Activated CD4-positive, CD25-positive, alpha-beta regulatory T cell treated with anti-CD3 and anti-CD28 coated beads, Interleukin-2, amount 50 U/mL, for 24 hours (primary cell): ENCODE measurements around the gene YTHDF2.
"Not testable (repeated sequence)": the region's sequence is repeated elsewhere in the genome, so short reads cannot be mapped to it uniquely, and the experiment has no call there.

Experiments
- ATAC-seq, 2 donors: fragments of 150-1000 bp; cut with Tn5 transposase; one replicate each; pipeline ENCODE4 v1.10.0; 2021; ENCODE audit warnings: mild to moderate bottlenecking in 1 of 2, moderate library complexity in 1 of 2

The YTHDF2 gene

GRCh38 chr1:28736450-28737306 lies at the start of gene YTHDF2:
TSS of gene YTHDF2 (plus strand) at chr1:28736940. CDS start at chr1:28737121, 181 bp downstream.
- peak; percentile 95 to 98 for ATAC-seq

- not testable (repeated sequence) for ATAC-seq
Measured at GRCh38 chr1:28691627-28692026, 45.1 kb upstream of the YTHDF2 start.

GRCh38 chr1:28703629-28704028 lies 33.1 kb upstream of the YTHDF2 start:
- ATAC-seq: no peak

GRCh38 chr1:28716336-28716735 lies 20.4 kb upstream of the YTHDF2 start:
- ATAC-seq: no peak

- ATAC-seq: no peak
Measured at GRCh38 chr1:28718166-28718565, 18.6 kb upstream of the YTHDF2 start.

- no peak for ATAC-seq
Measured at GRCh38 chr1:28718586-28719331, 18.0 kb upstream of the YTHDF2 start.

GRCh38 chr1:28719332-28719619 lies 17.5 kb upstream of the YTHDF2 start:
- ATAC-seq: no peak

- no peak for ATAC-seq
Measured at GRCh38 chr1:28720376-28720775, 16.4 kb upstream of the YTHDF2 start.

GRCh38 chr1:28721927-28722326 lies 14.8 kb upstream of the YTHDF2 start:
- ATAC-seq: not testable (repeated sequence)

GRCh38 chr1:28725365-28725764 lies 11.4 kb upstream of the YTHDF2 start:
- not testable (repeated sequence) for ATAC-seq

- ATAC-seq: no peak
Measured at GRCh38 chr1:28735961-28736449, 735 bp upstream of the YTHDF2 start.

GRCh38 chr1:28737307-28738132 lies 780 bp downstream of the YTHDF2 start:
- ATAC-seq: no peak

GRCh38 chr1:28740118-28740517 lies 3.4 kb downstream of the YTHDF2 start:
- ATAC-seq: no peak

- peak in 1 of 2 donors; percentile 86 for ATAC-seq
Measured at GRCh38 chr1:28744184-28744583, 7.4 kb downstream of the YTHDF2 start.

GRCh38 chr1:28745653-28746173 lies 9.0 kb downstream of the YTHDF2 start:
- no peak for ATAC-seq

GRCh38 chr1:28750330-28750729 lies 13.6 kb downstream of the YTHDF2 start:
- ATAC-seq: no peak

GRCh38 chr1:28750771-28751294 lies 14.1 kb downstream of the YTHDF2 start:
- not testable (repeated sequence) for ATAC-seq

GRCh38 chr1:28751315-28752060 lies 14.7 kb downstream of the YTHDF2 start:
- no peak for ATAC-seq

GRCh38 chr1:28755701-28756100 lies 19.0 kb downstream of the YTHDF2 start:
- no peak for ATAC-seq

- ATAC-seq: no peak
Measured at GRCh38 chr1:28756846-28757245, 20.1 kb downstream of the YTHDF2 start.

- ATAC-seq: no peak
Measured at GRCh38 chr1:28758420-28758819, 21.7 kb downstream of the YTHDF2 start.

- no peak for ATAC-seq
Measured at GRCh38 chr1:28759257-28759656, 22.5 kb downstream of the YTHDF2 start.
